Activated naive CD4-positive, alpha-beta T cell treated with anti-CD3 and anti-CD28 coated beads, Interleukin-2, amount 10 ng/mL, durations not matched to agents 7 days and 5 days (primary cell): ENCODE results near the gene LELP1.

Source experiments
- CTCF ChIA-PET: fragments of 350-600 bp; sonication (Branson Sonifier 250); formaldehyde crosslinking; loops from one replicate; lab custom pipeline; 2021; ENCODE audit warnings: antibody characterized with exemption; lab: Charles Lee
- DNase-seq: peaks from one replicate; pipeline ENCODE4 v3.0.0-alpha.2; 2020
- H3K27ac Mint-ChIP-seq: one replicate; pipeline ENCODE4 v1.8.0; 2021; ENCODE audit warnings: mild to moderate bottlenecking, moderate library complexity, mixed read lengths
- H3K27me3 Mint-ChIP-seq: one replicate; pipeline ENCODE4 v1.8.0; 2021; ENCODE audit warnings: mild to moderate bottlenecking, mixed read lengths
- H3K36me3 Mint-ChIP-seq: one replicate; pipeline ENCODE4 v1.8.0; 2021; ENCODE audit warnings: mixed read lengths
- H3K4me1 Mint-ChIP-seq: one replicate; pipeline ENCODE4 v1.8.0; 2021; ENCODE audit warnings: mixed read lengths
- H3K4me3 Mint-ChIP-seq: one replicate; pipeline ENCODE4 v1.8.0; 2021; ENCODE audit warnings: mild to moderate bottlenecking, moderate library complexity, mixed read lengths
- H3K9me3 Mint-ChIP-seq: one replicate; pipeline ENCODE4 v1.8.0; 2021; ENCODE audit warnings: mixed read lengths

The LELP1 gene

GRCh38 chr1:153242160-153242559, 38.9 kb downstream of the LELP1 start:
- no peaks in the 10 kb centered on the region for H3K4me1 Mint-ChIP-seq

GRCh38 chr1:153245466-153245865, 42.2 kb downstream of the LELP1 start:
- Mint-ChIP-seq H3K27ac (no peak overlapping the region), H3K27me3 (peaks cover 3% of the 10 kb centered on the region), H3K36me3 (no peaks in the 10 kb centered on the region), H3K9me3 (no peaks in the 10 kb centered on the region), H3K4me3 (no peak overlapping the region), H3K4me1 (no peaks in the 10 kb centered on the region)
- CTCF ChIA-PET: no interaction called here
- no peak for DNase-seq

More at GRCh38 chr1:153242160-153242559, 38.9 kb downstream of the LELP1 start:
- Mint-ChIP-seq H3K36me3 (no peaks in the 10 kb centered on the region), H3K9me3 (no peaks in the 10 kb centered on the region), H3K27me3 (peaks cover 13% of the 10 kb centered on the region), H3K4me3 (no peak overlapping the region), H3K27ac (no peak overlapping the region)
- CTCF ChIA-PET: no interaction called here
- DNase-seq: no peak

- Mint-ChIP-seq H3K27me3 (peaks cover 3% of the 10 kb centered on the region), H3K36me3 (no peaks in the 10 kb centered on the region), H3K9me3 (no peaks in the 10 kb centered on the region), H3K4me1 (no peaks in the 10 kb centered on the region), H3K4me3 (no peak overlapping the region), H3K27ac (no peak overlapping the region)
- no peak for DNase-seq
- CTCF ChIA-PET: interaction anchor here (0.5 to 1.5 kb wide), 2 partner anchors 26 to 716 kb away, joined by 3 read pairs; no protein-coding TSS in a partner anchor
These were observed 42.8 kb downstream of the LELP1 start for GRCh38 chr1:153246018-153246417.

- H3K36me3 Mint-ChIP-seq: no peaks in the 10 kb centered on the region
- no peak overlapping the region for H3K4me3 Mint-ChIP-seq
- H3K27ac Mint-ChIP-seq: no peak overlapping the region
- no peak for DNase-seq
- no peaks in the 10 kb centered on the region for H3K9me3 Mint-ChIP-seq
- no peaks in the 10 kb centered on the region for H3K4me1 Mint-ChIP-seq
- H3K27me3 Mint-ChIP-seq: peaks cover 3% of the 10 kb centered on the region
- CTCF ChIA-PET: interaction anchor here (0.5 to 1.5 kb wide), 2 partner anchors 26 to 717 kb away, joined by 3 read pairs; no protein-coding TSS in a partner anchor
These were observed 43.6 kb downstream of the LELP1 start for GRCh38 chr1:153246825-153247224.

- no peak overlapping the region for H3K27ac Mint-ChIP-seq
- H3K36me3 Mint-ChIP-seq: no peaks in the 10 kb centered on the region
- no peaks in the 10 kb centered on the region for H3K4me1 Mint-ChIP-seq
- no peak overlapping the region for H3K4me3 Mint-ChIP-seq
- no peak for DNase-seq
- H3K9me3 Mint-ChIP-seq: no peaks in the 10 kb centered on the region
- CTCF ChIA-PET: interaction anchor here (1.1 kb wide), 1 partner anchor 26 kb away, joined by 3 read pairs; no protein-coding TSS in a partner anchor
- H3K27me3 Mint-ChIP-seq: peaks cover 5% of the 10 kb centered on the region
These were observed 45.1 kb downstream of the LELP1 start for GRCh38 chr1:153248176-153248879.

GRCh38 chr1:153250166-153250565, 46.9 kb downstream of the LELP1 start:
- H3K27ac Mint-ChIP-seq: no peak overlapping the region
- H3K4me3 Mint-ChIP-seq: no peak overlapping the region
- H3K4me1 Mint-ChIP-seq: peaks cover 4% of the 10 kb centered on the region
- H3K9me3 Mint-ChIP-seq: no peaks in the 10 kb centered on the region
- peaks cover 14% of the 10 kb centered on the region for H3K27me3 Mint-ChIP-seq
- no peak for DNase-seq
- CTCF ChIA-PET: no interaction called here
- no peaks in the 10 kb centered on the region for H3K36me3 Mint-ChIP-seq

GRCh38 chr1:153251087-153251486, 47.9 kb downstream of the LELP1 start:
- no peaks in the 10 kb centered on the region for H3K9me3 Mint-ChIP-seq
- peaks cover 4% of the 10 kb centered on the region for H3K4me1 Mint-ChIP-seq
- CTCF ChIA-PET: interaction anchor here (0.7 kb wide), 1 partner anchor 1066 kb away, joined by 3 read pairs; no protein-coding TSS in a partner anchor
- no peak overlapping the region for H3K4me3 Mint-ChIP-seq
- no peak for DNase-seq
- H3K27ac Mint-ChIP-seq: no peak overlapping the region
- no peaks in the 10 kb centered on the region for H3K36me3 Mint-ChIP-seq
- H3K27me3 Mint-ChIP-seq: peaks cover 17% of the 10 kb centered on the region

- H3K27ac Mint-ChIP-seq: no peak overlapping the region
- DNase-seq: no peak
- no peaks in the 10 kb centered on the region for H3K9me3 Mint-ChIP-seq
- peaks cover 4% of the 10 kb centered on the region for H3K4me1 Mint-ChIP-seq
- peaks cover 17% of the 10 kb centered on the region for H3K27me3 Mint-ChIP-seq
- H3K4me3 Mint-ChIP-seq: no peak overlapping the region
- H3K36me3 Mint-ChIP-seq: no peaks in the 10 kb centered on the region
- CTCF ChIA-PET: interaction anchor here (0.7 kb wide), 1 partner anchor 1067 kb away, joined by 3 read pairs; no protein-coding TSS in a partner anchor
These were observed 48.3 kb downstream of the LELP1 start for GRCh38 chr1:153251562-153251961.

GRCh38 chr1:153251988-153252387, 48.8 kb downstream of the LELP1 start:
- H3K27me3 Mint-ChIP-seq: peaks cover 17% of the 10 kb centered on the region
- no peak overlapping the region for H3K4me3 Mint-ChIP-seq
- CTCF ChIA-PET: interaction anchor here (0.7 kb wide), 1 partner anchor 1067 kb away, joined by 3 read pairs; no protein-coding TSS in a partner anchor
- H3K36me3 Mint-ChIP-seq: no peaks in the 10 kb centered on the region
- no peaks in the 10 kb centered on the region for H3K9me3 Mint-ChIP-seq
- DNase-seq: no peak
- peaks cover 4% of the 10 kb centered on the region for H3K4me1 Mint-ChIP-seq
- H3K27ac Mint-ChIP-seq: no peak overlapping the region

- DNase-seq: no peak
- Mint-ChIP-seq H3K27ac (no peak overlapping the region), H3K4me3 (no peak overlapping the region), H3K4me1 (peaks cover 4% of the 10 kb centered on the region), H3K9me3 (no peaks in the 10 kb centered on the region), H3K27me3 (peaks cover 20% of the 10 kb centered on the region), H3K36me3 (no peaks in the 10 kb centered on the region)
- CTCF ChIA-PET: interaction anchor here (1.0 to 1.3 kb wide), 2 partner anchors 22 to 36 kb away, joined by 3 read pairs; no protein-coding TSS in a partner anchor
These were observed 49.8 kb downstream of the LELP1 start for GRCh38 chr1:153253076-153253475.

- CTCF ChIA-PET: interaction anchor here (1.0 to 1.3 kb wide), 2 partner anchors 23 to 35 kb away, joined by 3 read pairs; no protein-coding TSS in a partner anchor
- peaks cover 26% of the 10 kb centered on the region for H3K27me3 Mint-ChIP-seq
- no peaks in the 10 kb centered on the region for H3K9me3 Mint-ChIP-seq
- no peak overlapping the region for H3K4me3 Mint-ChIP-seq
- H3K36me3 Mint-ChIP-seq: no peaks in the 10 kb centered on the region
- peaks cover 4% of the 10 kb centered on the region for H3K4me1 Mint-ChIP-seq
- DNase-seq: no peak
- H3K27ac Mint-ChIP-seq: no peak overlapping the region
These were observed 50.5 kb downstream of the LELP1 start for GRCh38 chr1:153253693-153254092.
